Ishikawa (cell line): ENCODE measurements around the gene TPD52L1.

ENCODE experiments used
- CEBPB ChIP-seq: IDR thresholded peaks from 2 replicates; pipeline ENCODE4 v1.6.1; 2012
- CREB1 ChIP-seq: IDR thresholded peaks from 2 replicates; pipeline ENCODE4 v1.6.1; 2012; ENCODE audit warnings: low read depth
- EGR1 ChIP-seq: IDR thresholded peaks from 2 replicates; pipeline ENCODE4 v1.6.1; 2012
- EP300 ChIP-seq: IDR thresholded peaks from 2 replicates; pipeline ENCODE4 v1.6.1; 2012; ENCODE audit warnings: borderline replicate concordance
- FOXM1 ChIP-seq: IDR thresholded peaks from 2 replicates; pipeline ENCODE4 v1.6.1; 2012; ENCODE audit warnings: low read depth, borderline replicate concordance
- NFIC ChIP-seq: IDR thresholded peaks from 2 replicates; pipeline ENCODE4 v1.6.1; 2012
- RAD21 ChIP-seq: IDR thresholded peaks from 2 replicates; pipeline ENCODE4 v1.6.1; 2012; ENCODE audit warnings: low read depth
- TAF1 ChIP-seq: IDR thresholded peaks from 2 replicates; pipeline ENCODE4 v1.6.1; 2012; ENCODE audit warnings: low read depth, mild to moderate bottlenecking
- TCF12 ChIP-seq: IDR thresholded peaks from 2 replicates; pipeline ENCODE4 v1.6.1; 2012; ENCODE audit warnings: low read depth
- TEAD4 ChIP-seq: IDR thresholded peaks from 2 replicates; pipeline ENCODE4 v1.6.1; 2012
- YY1 ChIP-seq: IDR thresholded peaks from 2 replicates; pipeline ENCODE4 v1.6.1; 2012; ENCODE audit warnings: low read depth
- ZBTB7A ChIP-seq: IDR thresholded peaks from 2 replicates; pipeline ENCODE4 v1.6.1; 2012; ENCODE audit warnings: low read depth
- TF ChIP-seq, protein P1 (sequence below): IDR thresholded peaks from 2 replicates; pipeline ENCODE4 v1.6.1; 2012
- TF ChIP-seq, protein P2 (sequence below): IDR thresholded peaks from 2 replicates; pipeline ENCODE4 v1.6.1; 2012; ENCODE audit warnings: low read depth, mild to moderate bottlenecking
- TF ChIP-seq, protein P3 (sequence below): IDR thresholded peaks from 2 replicates; pipeline ENCODE4 v1.6.1; 2012

The TPD52L1 gene

DNA sequence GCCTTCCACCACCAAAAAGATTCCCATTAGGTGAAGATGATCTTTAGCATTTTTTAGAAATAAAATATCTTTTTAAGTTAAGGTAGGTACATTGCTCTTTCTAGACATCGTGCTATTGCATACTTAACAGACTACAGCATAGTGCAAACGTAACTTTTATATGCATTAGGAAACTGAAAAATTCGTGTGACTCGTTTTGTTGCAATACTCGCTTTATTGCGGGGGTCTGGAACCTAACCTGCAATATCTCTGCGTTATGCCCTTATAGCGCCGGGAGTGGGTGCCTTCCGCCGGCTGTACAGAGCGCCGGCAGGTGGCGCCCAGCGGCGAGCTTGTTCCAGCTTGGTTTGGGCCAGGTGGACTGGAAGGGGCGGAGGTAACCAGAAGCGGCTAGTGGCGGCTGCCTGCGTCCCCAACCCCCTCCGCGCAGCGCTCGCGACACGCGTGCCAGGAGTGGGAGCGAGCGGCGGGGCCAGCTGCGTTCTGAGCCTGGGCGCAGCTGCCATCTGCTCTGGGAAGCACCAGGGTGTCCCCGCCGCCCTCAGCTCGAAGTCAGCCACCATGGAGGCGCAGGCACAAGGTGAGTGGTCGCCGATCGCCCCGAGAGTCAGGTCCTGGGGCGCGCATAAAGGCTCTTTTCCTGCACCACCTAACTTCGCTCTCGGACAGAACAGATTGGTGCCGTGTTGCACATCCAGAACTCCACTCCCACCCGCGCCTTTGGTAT lies at the start of gene TPD52L1:
Gene TPD52L1 (plus strand): TSS at position 383 of the 727 bp plus-strand sequence. CDS start 179 bp downstream, at position 562.
- TF ChIP-seq YY1, result peak; percentile 50; the same call in 1 of the 2 replicates
- TF ChIP-seq, protein P1, sequence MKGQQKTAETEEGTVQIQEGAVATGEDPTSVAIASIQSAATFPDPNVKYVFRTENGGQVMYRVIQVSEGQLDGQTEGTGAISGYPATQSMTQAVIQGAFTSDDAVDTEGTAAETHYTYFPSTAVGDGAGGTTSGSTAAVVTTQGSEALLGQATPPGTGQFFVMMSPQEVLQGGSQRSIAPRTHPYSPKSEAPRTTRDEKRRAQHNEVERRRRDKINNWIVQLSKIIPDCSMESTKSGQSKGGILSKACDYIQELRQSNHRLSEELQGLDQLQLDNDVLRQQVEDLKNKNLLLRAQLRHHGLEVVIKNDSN, result peak; percentile 5; the same call in 1 of the 2 replicates
- TF ChIP-seq, protein P2, sequence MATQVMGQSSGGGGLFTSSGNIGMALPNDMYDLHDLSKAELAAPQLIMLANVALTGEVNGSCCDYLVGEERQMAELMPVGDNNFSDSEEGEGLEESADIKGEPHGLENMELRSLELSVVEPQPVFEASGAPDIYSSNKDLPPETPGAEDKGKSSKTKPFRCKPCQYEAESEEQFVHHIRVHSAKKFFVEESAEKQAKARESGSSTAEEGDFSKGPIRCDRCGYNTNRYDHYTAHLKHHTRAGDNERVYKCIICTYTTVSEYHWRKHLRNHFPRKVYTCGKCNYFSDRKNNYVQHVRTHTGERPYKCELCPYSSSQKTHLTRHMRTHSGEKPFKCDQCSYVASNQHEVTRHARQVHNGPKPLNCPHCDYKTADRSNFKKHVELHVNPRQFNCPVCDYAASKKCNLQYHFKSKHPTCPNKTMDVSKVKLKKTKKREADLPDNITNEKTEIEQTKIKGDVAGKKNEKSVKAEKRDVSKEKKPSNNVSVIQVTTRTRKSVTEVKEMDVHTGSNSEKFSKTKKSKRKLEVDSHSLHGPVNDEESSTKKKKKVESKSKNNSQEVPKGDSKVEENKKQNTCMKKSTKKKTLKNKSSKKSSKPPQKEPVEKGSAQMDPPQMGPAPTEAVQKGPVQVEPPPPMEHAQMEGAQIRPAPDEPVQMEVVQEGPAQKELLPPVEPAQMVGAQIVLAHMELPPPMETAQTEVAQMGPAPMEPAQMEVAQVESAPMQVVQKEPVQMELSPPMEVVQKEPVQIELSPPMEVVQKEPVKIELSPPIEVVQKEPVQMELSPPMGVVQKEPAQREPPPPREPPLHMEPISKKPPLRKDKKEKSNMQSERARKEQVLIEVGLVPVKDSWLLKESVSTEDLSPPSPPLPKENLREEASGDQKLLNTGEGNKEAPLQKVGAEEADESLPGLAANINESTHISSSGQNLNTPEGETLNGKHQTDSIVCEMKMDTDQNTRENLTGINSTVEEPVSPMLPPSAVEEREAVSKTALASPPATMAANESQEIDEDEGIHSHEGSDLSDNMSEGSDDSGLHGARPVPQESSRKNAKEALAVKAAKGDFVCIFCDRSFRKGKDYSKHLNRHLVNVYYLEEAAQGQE, result no peak
- no peak for TF ChIP-seq FOXM1
- TF ChIP-seq, protein P3, sequence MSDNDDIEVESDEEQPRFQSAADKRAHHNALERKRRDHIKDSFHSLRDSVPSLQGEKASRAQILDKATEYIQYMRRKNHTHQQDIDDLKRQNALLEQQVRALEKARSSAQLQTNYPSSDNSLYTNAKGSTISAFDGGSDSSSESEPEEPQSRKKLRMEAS, result peak; percentile 75
- peak; percentile 56 for TF ChIP-seq TCF12
- no peak for TF ChIP-seq CEBPB
- peak; percentile 33; the same call in 1 of the 2 replicates for TF ChIP-seq TEAD4
- peak; percentile 76 for TF ChIP-seq RAD21
- TF ChIP-seq CREB1, result no peak
- peak; percentile 49 for TF ChIP-seq NFIC
- TF ChIP-seq ZBTB7A, result no peak
- no peak for TF ChIP-seq EP300
- TF ChIP-seq TAF1, result peak; percentile 48; the same call in 1 of the 2 replicates
- no peak for TF ChIP-seq EGR1

GRCh38 chr6:125104425-125104824 lies 49.1 kb upstream of the TPD52L1 start:
- TF ChIP-seq YY1 (0 out of 2 replicates have a peak, but pooled peaks have one; percentile 11), TEAD4 (no peak), NFIC (no peak), EP300 (peak; percentile 31; the same call in 1 of the 2 replicates), EGR1 (no peak), TAF1 (no peak), CEBPB (peak; percentile 1; the same call in 1 of the 2 replicates)
- TF ChIP-seq, protein P3, result peak; percentile 14; the same call in 1 of the 2 replicates

GRCh38 chr6:125107048-125107447 lies 46.5 kb upstream of the TPD52L1 start:
- TF ChIP-seq TCF12, result no peak
- TF ChIP-seq EP300, result no peak
- no peak for TF ChIP-seq NFIC
- TF ChIP-seq, protein P2, result no peak

DNA sequence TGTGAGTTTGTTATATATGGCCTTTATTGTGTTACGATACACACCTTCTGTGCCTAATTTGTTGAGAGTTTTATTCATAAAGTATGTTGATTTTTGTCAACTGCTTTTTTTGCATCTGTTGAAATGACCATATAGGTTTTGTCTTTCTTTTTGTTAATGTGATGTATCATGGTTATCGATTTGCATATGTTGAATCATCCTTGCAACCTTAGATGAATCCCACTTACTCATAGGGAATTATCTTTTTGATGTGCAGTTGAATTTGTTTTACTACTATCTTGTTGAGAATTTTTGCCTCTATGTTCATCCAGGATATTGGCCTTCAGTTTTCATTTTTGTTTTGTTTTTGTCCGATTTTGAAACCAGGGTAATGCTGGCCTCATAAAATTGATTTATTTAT lies 45.7 kb upstream of the TPD52L1 start:
- TF ChIP-seq, protein P3, result no peak
- TF ChIP-seq YY1 (no peak), CEBPB (no peak), EGR1 (no peak), TAF1 (no peak), ZBTB7A (no peak), EP300 (no peak), TEAD4 (no peak), TCF12 (no peak)
- TF ChIP-seq, protein P2, result no peak
